Lower lobe of right lung (tissue), 2 donors: ENCODE data around the gene NDOR1. TPM values are rescaled to one million over a fixed set of nuclear protein-coding genes. Genes with fewer than 3 reads are reported as not detected.
A peak's percentile ranks its signal among the peaks of the same experiment; 100 is the strongest.

Experiments
- ATAC-seq, 2 donors: fragments of 200-7000 bp; cut with Tn5 transposase; one replicate each; pipeline ENCODE4 v1.9.1; 2020 to 2022; ENCODE audit warnings: mild to moderate bottlenecking in 2 of 2, moderate library complexity in 2 of 2
- DNase-seq: peaks from one replicate; pipeline ENCODE4 v3.0.0-alpha.2; 2020
- H3K27ac ChIP-seq: fragments of 200-600 bp; one replicate; pipeline ENCODE4 v1.8.0; 2022
- H3K27me3 ChIP-seq: fragments of 200-600 bp; one replicate; pipeline ENCODE4 v1.8.0; 2022; ENCODE audit warnings: low read depth
- H3K36me3 ChIP-seq: fragments of 200-600 bp; one replicate; pipeline ENCODE4 v1.8.0; 2022; ENCODE audit warnings: mild to moderate bottlenecking
- H3K4me1 ChIP-seq: fragments of 200-600 bp; one replicate; pipeline ENCODE4 v1.8.0; 2022
- H3K4me3 ChIP-seq: fragments of 200-600 bp; one replicate; pipeline ENCODE4 v1.8.0; 2022; ENCODE audit warnings: mild to moderate bottlenecking
- H3K9me3 ChIP-seq: fragments of 200-600 bp; one replicate; pipeline ENCODE4 v1.8.0; 2022
- intact Hi-C: fragments of 100-400 bp; cut with DNase I; formaldehyde crosslinking; loops from one replicate; pipeline ENCODE4 v1.11.0; 2022
- total RNA-seq: library from RNA; stranded (reverse); fragmentation: NEBNext Ultra II Directional; extraction: Animal tissue kit (Norgen Biotek cat#: 25700); gene quantifications from one replicate; pipeline ENCODE4 v1.2.1, GENCODE V29; 2021
- TF ChIP-seq, protein P1 (sequence below): fragments of 200-600 bp; IDR thresholded peaks from one replicate; pipeline ENCODE4 v1.8.0; 2022; ENCODE audit warnings: antibody characterized with exemption, mild to moderate bottlenecking
- donor health status: DM: no; HTN: yes; CAD: no; lungs with severe emphysema.

The NDOR1 gene
- total RNA-seq, 1 donor from 2014 or later = 15.6 TPM

DNA sequence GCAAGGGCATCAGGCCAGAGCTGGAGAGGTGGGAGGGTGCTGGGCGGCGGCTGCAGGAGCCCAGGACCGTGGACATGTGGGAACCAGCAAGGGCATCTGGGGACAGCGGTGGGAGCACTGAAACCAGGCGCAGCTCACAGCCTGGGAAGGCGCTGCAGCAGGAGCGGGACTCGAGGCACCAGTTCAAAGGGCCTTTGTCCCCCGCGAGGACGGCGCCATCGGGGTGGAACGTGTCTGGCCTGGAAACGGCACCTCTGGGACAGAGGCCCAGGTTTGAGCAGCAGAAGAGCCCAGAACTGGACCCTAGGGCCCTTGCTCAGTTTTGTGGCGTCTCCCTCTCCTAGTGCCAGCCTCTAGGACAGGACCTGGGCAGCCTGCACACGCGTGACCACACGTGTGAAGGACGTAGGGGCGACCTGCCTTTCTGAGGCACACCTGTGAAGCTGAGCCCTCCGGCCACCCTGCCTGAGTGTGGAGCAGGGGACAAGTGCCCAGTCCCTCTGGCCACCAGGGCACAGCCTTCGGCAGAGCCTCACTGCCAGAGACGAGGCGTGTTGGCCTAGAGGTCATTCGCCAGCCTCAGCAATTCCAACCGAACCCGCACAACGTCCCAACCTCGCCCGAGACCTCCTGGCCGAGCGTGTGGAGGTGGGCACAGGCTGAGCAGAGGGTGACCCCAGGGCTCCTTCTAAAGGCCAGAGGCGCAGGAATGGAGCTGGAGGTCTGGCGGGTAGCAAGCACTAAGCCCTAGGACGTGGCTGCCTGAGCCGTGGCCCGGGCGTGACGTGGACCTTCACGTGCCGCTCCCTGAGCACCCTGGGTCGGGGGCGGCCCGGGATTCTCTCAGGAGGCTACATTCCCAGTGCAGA, 31.5 kb upstream of the NDOR1 start:
- ATAC-seq (no peak), DNase-seq (no peak)
- Histone ChIP-seq H3K27me3 (peaks cover 30% of the 10 kb centered on the region), H3K4me1 (peaks cover 17% of the 10 kb centered on the region), H3K36me3 (peaks cover 19% of the 10 kb centered on the region), H3K4me3 (no peak overlapping the region), H3K9me3 (no peaks in the 10 kb centered on the region), H3K27ac (no peak overlapping the region)
- intact Hi-C loops = no loop called here
- TF ChIP-seq, protein P1, sequence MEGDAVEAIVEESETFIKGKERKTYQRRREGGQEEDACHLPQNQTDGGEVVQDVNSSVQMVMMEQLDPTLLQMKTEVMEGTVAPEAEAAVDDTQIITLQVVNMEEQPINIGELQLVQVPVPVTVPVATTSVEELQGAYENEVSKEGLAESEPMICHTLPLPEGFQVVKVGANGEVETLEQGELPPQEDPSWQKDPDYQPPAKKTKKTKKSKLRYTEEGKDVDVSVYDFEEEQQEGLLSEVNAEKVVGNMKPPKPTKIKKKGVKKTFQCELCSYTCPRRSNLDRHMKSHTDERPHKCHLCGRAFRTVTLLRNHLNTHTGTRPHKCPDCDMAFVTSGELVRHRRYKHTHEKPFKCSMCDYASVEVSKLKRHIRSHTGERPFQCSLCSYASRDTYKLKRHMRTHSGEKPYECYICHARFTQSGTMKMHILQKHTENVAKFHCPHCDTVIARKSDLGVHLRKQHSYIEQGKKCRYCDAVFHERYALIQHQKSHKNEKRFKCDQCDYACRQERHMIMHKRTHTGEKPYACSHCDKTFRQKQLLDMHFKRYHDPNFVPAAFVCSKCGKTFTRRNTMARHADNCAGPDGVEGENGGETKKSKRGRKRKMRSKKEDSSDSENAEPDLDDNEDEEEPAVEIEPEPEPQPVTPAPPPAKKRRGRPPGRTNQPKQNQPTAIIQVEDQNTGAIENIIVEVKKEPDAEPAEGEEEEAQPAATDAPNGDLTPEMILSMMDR = no peak

DNA sequence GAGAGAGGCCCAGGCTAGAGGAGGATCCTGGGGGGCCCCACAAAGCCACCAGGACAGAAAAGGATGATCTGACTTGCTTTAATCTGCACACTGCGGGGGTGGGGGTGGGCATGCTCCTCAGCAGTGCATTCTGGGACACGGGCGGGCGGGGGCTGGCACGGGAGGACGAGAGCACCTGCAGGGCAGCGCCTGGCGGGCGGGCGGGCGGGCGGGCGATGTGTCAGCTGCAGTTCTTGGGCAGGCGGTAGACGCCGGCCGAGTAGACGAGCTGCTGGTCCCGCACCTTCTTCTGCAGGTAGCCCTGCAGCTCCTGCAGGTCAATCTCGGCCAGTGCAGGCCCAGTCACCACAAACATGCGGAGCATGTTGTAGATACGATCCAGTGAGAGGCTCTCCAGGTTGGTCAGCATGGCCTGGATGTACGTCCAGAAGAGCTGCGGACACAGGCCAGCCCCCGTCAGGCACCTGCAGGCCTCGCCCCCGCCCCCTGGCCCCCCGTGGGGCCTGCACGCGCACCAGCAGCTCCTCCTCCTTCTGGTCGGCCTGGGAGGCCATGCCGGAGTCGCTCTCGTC, 30.7 kb upstream of the NDOR1 start:
- Histone ChIP-seq H3K27me3 (peaks cover 22% of the 10 kb centered on the region), H3K4me1 (peaks cover 9% of the 10 kb centered on the region), H3K27ac (no peak overlapping the region), H3K4me3 (no peak overlapping the region), H3K9me3 (no peaks in the 10 kb centered on the region), H3K36me3 (peaks cover 26% of the 10 kb centered on the region)
- intact Hi-C loops = no loop called here
- DNase-seq = no peak
- TF ChIP-seq, protein P1 = no peak
- ATAC-seq = peak in 1 of 2 donors; percentile 25

DNA sequence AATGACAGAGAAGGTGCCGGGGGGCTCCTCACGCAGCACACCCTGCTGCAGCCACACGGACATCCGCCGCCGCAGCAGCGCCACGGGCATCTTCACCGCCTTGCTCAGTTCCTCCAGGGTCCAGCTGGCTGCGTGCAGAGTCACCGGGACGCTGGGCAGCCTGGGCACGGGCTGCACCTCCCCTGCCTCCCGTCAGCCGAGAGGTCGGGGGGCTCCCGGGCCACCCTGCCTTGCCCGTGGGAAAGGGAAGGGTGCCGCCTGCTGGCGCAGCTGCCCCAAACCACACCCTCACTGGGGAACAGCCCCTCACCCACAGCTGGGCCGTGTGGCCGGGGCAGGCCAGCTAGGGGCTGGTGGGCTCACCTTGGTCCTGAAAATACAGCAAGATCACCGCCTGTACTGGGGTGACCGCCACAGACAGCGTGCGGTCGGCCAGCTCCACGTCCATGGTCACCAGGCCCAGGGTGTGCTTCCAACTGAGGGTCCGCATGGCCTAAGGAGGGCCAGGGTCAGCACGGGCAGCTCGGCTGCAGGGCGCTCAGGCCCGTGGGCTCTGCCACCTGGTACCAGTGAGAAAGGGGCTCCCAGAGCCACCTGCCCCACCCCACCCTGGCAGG, 30.0 kb upstream of the NDOR1 start:
- no peak for DNase-seq
- peak in 1 of 2 donors; percentile 10 for ATAC-seq
- Histone ChIP-seq H3K27ac (no peak overlapping the region), H3K27me3 (peaks cover 16% of the 10 kb centered on the region), H3K9me3 (no peaks in the 10 kb centered on the region), H3K4me3 (no peak overlapping the region), H3K4me1 (peaks cover 6% of the 10 kb centered on the region), H3K36me3 (peaks cover 33% of the 10 kb centered on the region)
- intact Hi-C loops = no loop called here
- TF ChIP-seq, protein P1 = no peak

DNA sequence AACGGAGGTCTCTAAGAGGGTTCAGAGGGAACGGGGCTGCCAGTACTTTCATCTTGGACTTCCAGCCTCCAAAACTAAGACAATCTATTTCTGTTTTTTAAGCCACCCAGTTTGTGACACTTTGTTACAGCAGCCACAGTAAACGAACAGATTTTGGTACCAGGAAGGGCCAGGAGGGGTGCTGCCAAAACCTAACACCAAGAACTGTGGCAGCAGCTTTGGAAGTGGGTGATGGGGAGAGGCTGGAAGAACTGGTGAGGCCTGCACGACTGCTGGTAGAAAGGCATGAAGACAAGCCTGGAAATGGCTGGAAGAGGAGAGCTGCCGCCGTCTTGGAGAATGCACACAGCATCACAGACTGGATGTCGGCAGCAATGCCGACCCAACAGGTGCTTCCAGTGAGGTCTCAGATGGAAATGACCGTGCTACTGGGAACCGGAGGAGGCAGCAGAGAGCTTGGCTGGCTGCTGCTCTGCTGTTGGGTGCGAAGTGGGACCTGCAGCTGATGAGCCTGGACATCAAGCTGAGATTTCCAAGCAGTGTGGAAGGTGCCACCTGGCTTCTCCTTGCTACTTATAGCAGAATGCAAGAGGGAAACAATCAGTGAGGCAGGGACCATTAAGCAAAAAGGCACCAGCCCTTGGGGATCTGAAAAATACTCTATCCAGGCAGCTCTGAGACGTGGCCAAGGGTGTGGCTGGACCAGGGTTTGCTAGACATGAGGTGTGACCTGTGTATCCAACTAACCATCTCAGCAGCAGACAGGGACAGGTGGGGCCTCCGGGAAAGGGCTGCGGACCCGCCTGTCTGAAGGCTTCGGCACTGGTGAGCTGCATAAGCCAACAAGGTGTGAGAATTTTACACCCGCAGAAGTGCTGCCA, 29.0 kb upstream of the NDOR1 start:
- no peak for DNase-seq
- Histone ChIP-seq H3K4me3 (no peak overlapping the region), H3K27me3 (peaks cover 9% of the 10 kb centered on the region), H3K4me1 (peaks cover 6% of the 10 kb centered on the region), H3K36me3 (peaks cover 44% of the 10 kb centered on the region), H3K27ac (no peak overlapping the region), H3K9me3 (no peaks in the 10 kb centered on the region)
- TF ChIP-seq, protein P1 = peak; percentile 40
- intact Hi-C loops = no loop called here
- ATAC-seq = no peak
